Endothelial cell of umbilical vein (primary cell): ENCODE data around the gene CTNND2.

Experiments
- EZH2 ChIP-seq: IDR thresholded peaks from 2 replicates; pipeline ENCODE4 v1.6.1; 2012; ENCODE audit warnings: borderline replicate concordance, low read depth, mild to moderate bottlenecking, moderate library complexity, low read length, inconsistent platforms; ENCODE audit not compliant: severe bottlenecking
- JUN ChIP-seq: IDR thresholded peaks from 2 replicates; pipeline ENCODE4 v1.6.1; 2011; ENCODE audit warnings: borderline replicate concordance, low read depth; ENCODE audit not compliant: insufficient read length, insufficient read depth
- POLR2AphosphoS5 ChIP-seq: IDR thresholded peaks from 2 replicates; pipeline ENCODE4 v1.6.1; 2012; ENCODE audit warnings: low read depth, mild to moderate bottlenecking, control low read depth, low read length, moderate library complexity; ENCODE audit not compliant: insufficient read depth
- TF ChIP-seq, protein P1 (sequence below), 2 donors: IDR thresholded peaks; 1 replicate in 1 of 2; 2 replicates in 1 of 2; pipeline ENCODE4 v1.5.1; 2011; ENCODE audit warnings: low read length in 2 of 2, mild to moderate bottlenecking in 2 of 2, moderate library complexity in 2 of 2, control low read depth in 1 of 2, inconsistent platforms in 1 of 2, low read depth in 1 of 2; ENCODE audit not compliant: insufficient read depth in 1 of 2; ENCODE audit errors: extremely low read depth in 1 of 2

DNA sequence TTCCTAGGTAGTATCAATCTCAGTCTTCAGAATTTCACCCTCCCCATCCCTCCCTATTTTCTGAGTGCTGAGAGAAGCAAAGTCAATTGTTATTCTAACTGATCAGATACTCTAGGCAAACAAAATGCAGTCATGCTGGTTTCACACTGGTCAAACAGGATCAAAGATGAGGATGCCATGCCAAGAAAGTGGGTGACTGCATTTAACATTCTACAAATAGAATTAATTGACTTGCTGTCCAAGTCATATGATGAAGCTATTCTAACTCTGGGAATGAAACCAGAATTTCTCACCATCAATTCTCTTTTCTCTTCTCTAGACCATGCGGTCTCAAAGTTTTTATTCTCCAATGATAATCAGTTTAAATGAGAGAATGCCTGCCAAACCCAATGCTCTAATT lies 112.5 kb downstream of the CTNND2 start:
- TF ChIP-seq, protein P1, sequence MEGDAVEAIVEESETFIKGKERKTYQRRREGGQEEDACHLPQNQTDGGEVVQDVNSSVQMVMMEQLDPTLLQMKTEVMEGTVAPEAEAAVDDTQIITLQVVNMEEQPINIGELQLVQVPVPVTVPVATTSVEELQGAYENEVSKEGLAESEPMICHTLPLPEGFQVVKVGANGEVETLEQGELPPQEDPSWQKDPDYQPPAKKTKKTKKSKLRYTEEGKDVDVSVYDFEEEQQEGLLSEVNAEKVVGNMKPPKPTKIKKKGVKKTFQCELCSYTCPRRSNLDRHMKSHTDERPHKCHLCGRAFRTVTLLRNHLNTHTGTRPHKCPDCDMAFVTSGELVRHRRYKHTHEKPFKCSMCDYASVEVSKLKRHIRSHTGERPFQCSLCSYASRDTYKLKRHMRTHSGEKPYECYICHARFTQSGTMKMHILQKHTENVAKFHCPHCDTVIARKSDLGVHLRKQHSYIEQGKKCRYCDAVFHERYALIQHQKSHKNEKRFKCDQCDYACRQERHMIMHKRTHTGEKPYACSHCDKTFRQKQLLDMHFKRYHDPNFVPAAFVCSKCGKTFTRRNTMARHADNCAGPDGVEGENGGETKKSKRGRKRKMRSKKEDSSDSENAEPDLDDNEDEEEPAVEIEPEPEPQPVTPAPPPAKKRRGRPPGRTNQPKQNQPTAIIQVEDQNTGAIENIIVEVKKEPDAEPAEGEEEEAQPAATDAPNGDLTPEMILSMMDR (IDR thresholded peaks at IDR 0.05; ENCODE audit: extremely low read depth in 1 of 2, insufficient read depth in 1 of 2, low read depth in 1 of 2, low read length in 2 of 2), result no peak
- TF ChIP-seq POLR2AphosphoS5 (no peak), EZH2 (no peak), JUN (no peak)
